Activated CD8-positive, alpha-beta T cell treated with anti-CD3 and anti-CD28 coated beads, Interleukin-2, amount 10 ng/mL, durations not matched to agents 7 days and 5 days (primary cell): ENCODE measurements around the gene JCAD. TPM values are rescaled to one million over a fixed set of nuclear protein-coding genes. Genes with fewer than 3 reads are reported as not detected.
"Not testable (repeated sequence)": the region's sequence is repeated elsewhere in the genome, so short reads cannot be mapped to it uniquely, and the experiment has no call there.

Experiments
- ATAC-seq: fragments of 150-1000 bp; cut with Tn5 transposase; one replicate; pipeline ENCODE4 v1.10.0; 2021; ENCODE audit warnings: moderate library complexity
- CTCF ChIA-PET: fragments of 350-600 bp; sonication (Branson Sonifier 250); formaldehyde crosslinking; loops from one replicate; lab custom pipeline; 2021; ENCODE audit warnings: antibody characterized with exemption; lab: Charles Lee
- POLR2A ChIA-PET: fragments of 350-600 bp; sonication (Branson Sonifier 250); formaldehyde crosslinking; loops from one replicate; lab custom pipeline; 2021; ENCODE audit warnings: antibody characterized with exemption; lab: Charles Lee
- DNase-seq: peaks from one replicate; pipeline ENCODE4 v3.0.0-alpha.2; 2020
- H3K27ac Mint-ChIP-seq: one replicate; pipeline ENCODE4 v1.8.0; 2021; ENCODE audit warnings: mild to moderate bottlenecking, mixed read lengths
- H3K27me3 Mint-ChIP-seq: one replicate; pipeline ENCODE4 v1.8.0; 2021; ENCODE audit warnings: low read depth, mixed read lengths
- H3K36me3 Mint-ChIP-seq: one replicate; pipeline ENCODE4 v1.8.0; 2021; ENCODE audit warnings: low read depth, mixed read lengths
- H3K4me1 Mint-ChIP-seq: one replicate; pipeline ENCODE4 v1.8.0; 2021; ENCODE audit warnings: low read depth, mixed read lengths
- H3K4me3 Mint-ChIP-seq: one replicate; pipeline ENCODE4 v1.8.0; 2021; ENCODE audit warnings: mild to moderate bottlenecking, mixed read lengths
- H3K9me3 Mint-ChIP-seq: one replicate; pipeline ENCODE4 v1.8.0; 2022; ENCODE audit warnings: mixed read lengths; ENCODE audit not compliant: insufficient read depth
- total RNA-seq, 2 experiments: library from RNA; stranded (reverse); gene quantifications; one replicate each; pipeline ENCODE4 v1.2.3, GENCODE V29; 2021

Gene JCAD
- total RNA-seq, 2 experiments from 2014 or later: 0.05 to 0.08 TPM

GRCh38 chr10:30029872-30030256, 29.5 kb downstream of the JCAD start:
- POLR2A ChIA-PET: no interaction called here
- no peaks in the 10 kb centered on the region for H3K9me3 Mint-ChIP-seq
- CTCF ChIA-PET: no interaction called here
- H3K27ac Mint-ChIP-seq: no peak overlapping the region
- H3K4me1 Mint-ChIP-seq: peaks cover 64% of the 10 kb centered on the region
- peaks cover 51% of the 10 kb centered on the region for H3K27me3 Mint-ChIP-seq
- peaks cover 10% of the 10 kb centered on the region for H3K36me3 Mint-ChIP-seq
- no peak for DNase-seq
- ATAC-seq: no peak
- H3K4me3 Mint-ChIP-seq: no peak overlapping the region

GRCh38 chr10:30029164-30029871, 30.1 kb downstream of the JCAD start:
- peaks cover 60% of the 10 kb centered on the region for H3K4me1 Mint-ChIP-seq
- CTCF ChIA-PET: interaction anchor here (1.1 kb wide), 1 partner anchor 26 kb away, joined by 3 read pairs; no protein-coding TSS in a partner anchor

GRCh38 chr10:30028738-30029030, 30.7 kb downstream of the JCAD start:
- Mint-ChIP-seq H3K4me3 (no peak overlapping the region), H3K4me1 (peaks cover 58% of the 10 kb centered on the region), H3K9me3 (no peaks in the 10 kb centered on the region), H3K27me3 (peaks cover 46% of the 10 kb centered on the region), H3K27ac (no peak overlapping the region), H3K36me3 (peaks cover 10% of the 10 kb centered on the region)
- CTCF ChIA-PET: interaction anchor here (1.1 to 2.4 kb wide), 2 partner anchors 26 to 30 kb away, joined by 3 to 11 read pairs; no protein-coding TSS in a partner anchor
- DNase-seq (no peak), ATAC-seq (no peak)
- POLR2A ChIA-PET: interaction anchor here (0.7 kb wide), 1 partner anchor 193 kb away, joined by 3 read pairs; no protein-coding TSS in a partner anchor

More at GRCh38 chr10:30029164-30029871, 30.1 kb downstream of the JCAD start:
- no peak overlapping the region for H3K27ac Mint-ChIP-seq
- H3K36me3 Mint-ChIP-seq: peaks cover 10% of the 10 kb centered on the region
- POLR2A ChIA-PET: no interaction called here
- DNase-seq: no peak
- no peaks in the 10 kb centered on the region for H3K9me3 Mint-ChIP-seq
- no peak for ATAC-seq
- no peak overlapping the region for H3K4me3 Mint-ChIP-seq
- H3K27me3 Mint-ChIP-seq: peaks cover 47% of the 10 kb centered on the region

GRCh38 chr10:30028006-30028737, 31.2 kb downstream of the JCAD start:
- peaks cover 45% of the 10 kb centered on the region for H3K27me3 Mint-ChIP-seq
- DNase-seq: peak; percentile 47

GRCh38 chr10:30027057-30028005, 32.1 kb downstream of the JCAD start:
- Mint-ChIP-seq H3K27me3 (peaks cover 38% of the 10 kb centered on the region), H3K4me1 (peaks cover 47% of the 10 kb centered on the region), H3K27ac (peak overlapping the region; percentile 92), H3K4me3 (peak overlapping the region; percentile 65), H3K9me3 (no peaks in the 10 kb centered on the region), H3K36me3 (peaks cover 10% of the 10 kb centered on the region)
- CTCF ChIA-PET: interaction anchor here (0.6 to 2.4 kb wide), 17 partner anchors 13 to 501 kb away, joined by 3 to 11 read pairs (median 4); no protein-coding TSS in a partner anchor
- POLR2A ChIA-PET: interaction anchor here (0.6 to 2.0 kb wide), 4 partner anchors 14 to 401 kb away, joined by 3 to 6 read pairs (median 4); no protein-coding TSS in a partner anchor
- DNase-seq: peak; percentile 96
- ATAC-seq: peak; percentile 96

More at GRCh38 chr10:30028006-30028737, 31.2 kb downstream of the JCAD start:
- ATAC-seq: peak; percentile 3
- peaks cover 54% of the 10 kb centered on the region for H3K4me1 Mint-ChIP-seq
- CTCF ChIA-PET: interaction anchor here (0.6 to 2.4 kb wide), 9 partner anchors 13 to 500 kb away, joined by 3 to 11 read pairs (median 4); no protein-coding TSS in a partner anchor
- peaks cover 10% of the 10 kb centered on the region for H3K36me3 Mint-ChIP-seq
- H3K4me3 Mint-ChIP-seq: peak overlapping the region; percentile 65
- H3K27ac Mint-ChIP-seq: peak overlapping the region; percentile 92
- H3K9me3 Mint-ChIP-seq: no peaks in the 10 kb centered on the region
- POLR2A ChIA-PET: interaction anchor here (0.6 to 2.0 kb wide), 4 partner anchors 13 to 400 kb away, joined by 3 to 6 read pairs (median 4); no protein-coding TSS in a partner anchor

- Mint-ChIP-seq H3K36me3 (peaks cover 10% of the 10 kb centered on the region), H3K27ac (peak overlapping the region; percentile 92), H3K27me3 (peaks cover 42% of the 10 kb centered on the region), H3K4me3 (peak overlapping the region; percentile 65), H3K9me3 (no peaks in the 10 kb centered on the region), H3K4me1 (peaks cover 42% of the 10 kb centered on the region)
- CTCF ChIA-PET: interaction anchor here (0.8 to 2.4 kb wide), 12 partner anchors 12 to 332 kb away, joined by 3 to 11 read pairs (median 5); no protein-coding TSS in a partner anchor
- no peak for DNase-seq
- no peak for ATAC-seq
- POLR2A ChIA-PET: interaction anchor here (1.7 to 2.0 kb wide), 2 partner anchors 14 to 23 kb away, joined by 5 to 6 read pairs; no protein-coding TSS in a partner anchor
Observed at GRCh38 chr10:30026578-30026977, 32.8 kb downstream of the JCAD start.

- ATAC-seq (no peak), DNase-seq (no peak)
- Mint-ChIP-seq H3K4me1 (peaks cover 42% of the 10 kb centered on the region), H3K4me3 (no peak overlapping the region), H3K27ac (no peak overlapping the region), H3K27me3 (peaks cover 44% of the 10 kb centered on the region), H3K9me3 (no peaks in the 10 kb centered on the region), H3K36me3 (peaks cover 10% of the 10 kb centered on the region)
- CTCF ChIA-PET: interaction anchor here (1.0 to 2.4 kb wide), 4 partner anchors 14 to 215 kb away, joined by 3 to 11 read pairs (median 6); no protein-coding TSS in a partner anchor
- POLR2A ChIA-PET: no interaction called here
Observed at GRCh38 chr10:30026080-30026479, 33.3 kb downstream of the JCAD start.

GRCh38 chr10:30025428-30025827, 34.0 kb downstream of the JCAD start:
- DNase-seq, ATAC-seq, H3K4me3 Mint-ChIP-seq, POLR2A ChIA-PET, H3K9me3 Mint-ChIP-seq, H3K27ac Mint-ChIP-seq: not testable (repeated sequence)
- Mint-ChIP-seq H3K4me1 (peaks cover 42% of the 10 kb centered on the region), H3K27me3 (peaks cover 47% of the 10 kb centered on the region), H3K36me3 (peaks cover 10% of the 10 kb centered on the region)
- CTCF ChIA-PET: interaction anchor here (2.3 kb wide), 1 partner anchor 23 kb away, joined by 13 read pairs; no protein-coding TSS in a partner anchor

GRCh38 chr10:30022590-30022989, 36.8 kb downstream of the JCAD start:
- no peaks in the 10 kb centered on the region for H3K36me3 Mint-ChIP-seq
- H3K4me3 Mint-ChIP-seq: no peak overlapping the region
- CTCF ChIA-PET: interaction anchor here (1.0 kb wide), 1 partner anchor 23 kb away, joined by 3 read pairs; no protein-coding TSS in a partner anchor
- peaks cover 46% of the 10 kb centered on the region for H3K27me3 Mint-ChIP-seq
- no peak for ATAC-seq
- no peaks in the 10 kb centered on the region for H3K9me3 Mint-ChIP-seq
- H3K4me1 Mint-ChIP-seq: peaks cover 20% of the 10 kb centered on the region
- POLR2A ChIA-PET: no interaction called here
- no peak overlapping the region for H3K27ac Mint-ChIP-seq
- DNase-seq: no peak

- Mint-ChIP-seq H3K36me3 (no peaks in the 10 kb centered on the region), H3K4me1 (no peaks in the 10 kb centered on the region), H3K27me3 (peaks cover 44% of the 10 kb centered on the region), H3K27ac (no peak overlapping the region), H3K9me3 (no peaks in the 10 kb centered on the region), H3K4me3 (no peak overlapping the region)
- CTCF ChIA-PET: interaction anchor here (1.4 kb wide), 1 partner anchor 19 kb away, joined by 4 read pairs; no protein-coding TSS in a partner anchor
- no peak for DNase-seq
- POLR2A ChIA-PET: no interaction called here
- no peak for ATAC-seq
Observed at GRCh38 chr10:30019468-30019867, 39.9 kb downstream of the JCAD start.
